G401.6 (cell line): Measurements from ENCODE around the gene TCF3.

ENCODE experiments used
- FAIRE-seq: peaks from 2 replicates; lab custom pipeline; 2012; peaks lifted over from hg19 to GRCh38; lab: Jason Lieb, UNC

Gene TCF3

GRCh38 chr19:1560286-1560882 lies 92.0 kb downstream of the TCF3 start:
- no peak for FAIRE-seq
